T-helper 2 cell treated with Interferon-gamma antibody and Interleukin-4, amounts not matched to agents 100 ng/mL and 5 ng/mL, for 36 hours (primary cell): Measurements from ENCODE around the gene MIF4GD. TPM values are rescaled to one million over a fixed set of nuclear protein-coding genes. Genes with fewer than 3 reads are reported as not detected.
"Not testable (repeated sequence)": the region's sequence is repeated elsewhere in the genome, so short reads cannot be mapped to it uniquely, and the experiment has no call there.

ENCODE experiments used
- intact Hi-C: fragments of 100-400 bp; cut with micrococcal nuclease; formaldehyde crosslinking; loops from one replicate; pipeline ENCODE4 v1.15.1; 2023
- total RNA-seq: library from RNA; stranded (reverse); gene quantifications from 2 replicates; pipeline ENCODE4 v1.2.3, GENCODE V29; 2022

The MIF4GD gene
- total RNA-seq, 1 donor from 2014 or later = 43.0 TPM

DNA sequence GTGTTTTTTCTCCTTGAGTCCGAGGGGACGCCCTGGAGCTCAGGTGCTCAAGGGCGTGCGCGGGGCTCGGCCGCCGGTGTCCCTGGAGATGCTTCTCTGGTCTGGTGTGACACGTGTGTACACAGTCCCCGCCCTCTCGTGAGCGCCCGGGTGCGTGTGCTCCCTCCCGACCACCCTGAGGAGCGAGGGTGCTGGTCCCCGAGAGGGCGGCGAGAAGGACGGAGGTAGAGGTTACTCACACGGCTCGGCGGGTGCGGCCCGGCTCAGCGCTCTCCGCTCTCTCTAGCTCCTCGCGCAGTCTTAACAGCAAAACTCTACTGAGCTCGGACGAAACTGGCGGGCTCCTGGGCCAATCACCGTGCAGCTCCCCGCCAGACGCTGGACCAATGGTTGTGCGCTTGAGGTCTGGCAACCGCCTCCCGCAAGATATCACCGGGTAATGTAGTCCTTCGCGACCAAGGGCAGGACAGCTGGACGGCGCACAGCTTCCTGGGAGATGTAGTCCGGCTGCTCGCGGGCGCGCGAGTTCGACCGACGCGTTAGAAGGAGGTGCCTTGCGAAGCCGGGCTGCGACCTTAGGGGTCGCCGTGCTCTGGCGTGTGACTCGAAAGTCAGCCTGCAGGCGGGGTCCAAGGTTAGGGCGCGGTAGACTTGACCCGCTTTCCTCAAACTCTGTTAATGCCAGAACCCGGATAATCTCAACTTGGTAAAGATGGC lies 18.2 kb upstream of the MIF4GD start, which contains the start of gene SLC25A19:
Gene SLC25A19 (minus strand): TSS at position 319 of the 717 bp plus-strand sequence. CDS start 2,669 bp downstream, outside the sequence.
- intact Hi-C loops = loop anchor here (1.0 to 5.0 kb wide), 8 partner anchors 18 to 416 kb away; partner anchors contain the start of genes FDXR, GGA3, GRB2 and MIF4GD

- intact Hi-C loops = loop anchor here (1.0 to 5.0 kb wide), 8 partner anchors 17 to 416 kb away; partner anchors contain the start of genes FDXR, GGA3, GRB2 and MIF4GD
These were observed 17.7 kb upstream of the MIF4GD start for GRCh38 chr17:75288770-75289114.

DNA sequence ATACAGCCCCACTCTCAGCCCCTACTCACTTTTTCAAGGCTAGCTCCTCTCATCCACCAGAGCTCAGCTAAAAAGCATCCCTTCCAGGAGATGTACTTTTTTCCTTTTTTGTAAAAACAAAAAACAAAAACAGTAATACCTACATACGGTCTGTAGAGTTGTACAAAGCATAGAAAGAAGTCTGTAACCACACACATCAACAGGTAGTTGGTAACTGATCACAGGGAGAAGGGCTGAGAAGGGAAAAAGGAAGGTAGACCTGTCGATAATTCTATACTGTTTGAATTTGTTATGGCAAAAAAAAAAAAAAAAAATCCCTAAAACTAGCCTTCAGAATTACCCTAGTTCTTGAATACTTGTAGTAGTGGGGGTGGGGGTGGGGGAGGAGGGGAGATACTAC lies 17.3 kb upstream of the MIF4GD start:
- intact Hi-C loops = loop anchor here (2.0 to 5.0 kb wide), 3 partner anchors 124 to 416 kb away; partner anchors contain the start of genes FDXR, RECQL5 and SAP30BP

DNA sequence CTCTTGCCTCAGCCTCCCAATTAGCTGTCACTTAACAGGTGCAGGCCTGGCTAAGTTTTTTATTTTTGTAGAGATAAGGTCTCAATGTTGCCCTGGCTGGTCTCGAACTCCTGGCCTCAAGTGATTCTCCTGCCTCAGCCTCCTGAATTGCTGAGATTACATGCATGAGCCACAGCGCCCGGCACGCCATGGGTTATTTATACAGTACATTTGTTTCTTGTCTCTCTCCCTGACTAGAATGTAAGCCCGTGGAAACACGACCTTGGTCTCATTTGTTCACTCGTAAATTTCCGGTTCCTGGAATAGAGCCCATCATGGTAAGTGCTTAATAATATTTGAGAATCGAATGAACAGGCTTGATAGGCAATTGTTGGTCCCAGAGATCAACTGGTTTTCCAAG lies 16.2 kb upstream of the MIF4GD start:
- intact Hi-C loops = loop anchor here (5.0 kb wide), 1 partner anchor 380 kb away; the partner anchor contains the start of genes RECQL5 and SAP30BP

- intact Hi-C loops = loop anchor here (5.0 kb wide), 1 partner anchor 382 kb away; the partner anchor contains the start of genes RECQL5 and SAP30BP
These were observed 14.1 kb upstream of the MIF4GD start for GRCh38 chr17:75285123-75285522.

DNA sequence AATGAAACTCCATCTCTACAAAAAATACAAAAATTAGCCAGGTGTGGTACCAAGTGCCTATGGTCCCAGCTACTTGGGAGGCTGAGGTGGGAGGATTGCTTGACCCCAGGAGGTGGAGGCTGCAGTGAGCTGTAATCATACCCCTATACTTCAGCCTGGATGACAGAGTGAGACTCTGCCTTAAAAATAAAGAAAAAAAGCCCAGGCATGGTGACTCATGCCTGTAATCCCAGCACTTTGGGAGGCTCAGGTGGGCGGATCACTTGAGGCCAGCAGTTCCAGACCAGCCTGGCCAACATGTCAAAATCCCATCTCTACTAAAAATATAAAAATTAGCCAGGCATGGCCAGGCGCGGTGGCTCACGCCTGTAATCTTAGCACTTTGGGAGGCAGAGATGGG lies 9.2 kb upstream of the MIF4GD start:
- intact Hi-C loops = not testable (repeated sequence)

GRCh38 chr17:75277664-75278071 lies 6.6 kb upstream of the MIF4GD start:
- intact Hi-C loops = no loop called here

GRCh38 chr17:75273977-75274708 lies 3.1 kb upstream of the MIF4GD start:
- intact Hi-C loops = loop anchor here (5.0 kb wide), 1 partner anchor 92 kb away; the partner anchor contains the start of gene SUMO2

DNA sequence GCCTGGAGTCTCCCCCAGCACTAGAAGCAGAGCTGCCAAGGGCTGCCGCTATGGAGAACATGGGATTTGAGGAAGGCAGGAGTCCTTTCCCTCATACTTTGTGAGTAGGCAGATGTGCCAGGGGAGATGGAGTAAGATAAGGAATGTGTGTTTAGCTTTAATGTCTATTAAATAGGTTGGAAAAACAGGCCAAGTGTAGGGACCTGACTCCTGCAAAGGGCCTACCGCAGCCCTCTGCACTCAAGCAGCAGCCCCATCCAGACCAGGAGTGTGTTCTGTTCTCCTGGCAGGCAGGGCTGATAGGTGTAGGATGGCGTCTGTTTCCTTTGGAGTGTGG lies 1.8 kb upstream of the MIF4GD start:
- intact Hi-C loops = loop anchor here (5.0 kb wide), 1 partner anchor 91 kb away; the partner anchor contains the start of gene SUMO2

DNA sequence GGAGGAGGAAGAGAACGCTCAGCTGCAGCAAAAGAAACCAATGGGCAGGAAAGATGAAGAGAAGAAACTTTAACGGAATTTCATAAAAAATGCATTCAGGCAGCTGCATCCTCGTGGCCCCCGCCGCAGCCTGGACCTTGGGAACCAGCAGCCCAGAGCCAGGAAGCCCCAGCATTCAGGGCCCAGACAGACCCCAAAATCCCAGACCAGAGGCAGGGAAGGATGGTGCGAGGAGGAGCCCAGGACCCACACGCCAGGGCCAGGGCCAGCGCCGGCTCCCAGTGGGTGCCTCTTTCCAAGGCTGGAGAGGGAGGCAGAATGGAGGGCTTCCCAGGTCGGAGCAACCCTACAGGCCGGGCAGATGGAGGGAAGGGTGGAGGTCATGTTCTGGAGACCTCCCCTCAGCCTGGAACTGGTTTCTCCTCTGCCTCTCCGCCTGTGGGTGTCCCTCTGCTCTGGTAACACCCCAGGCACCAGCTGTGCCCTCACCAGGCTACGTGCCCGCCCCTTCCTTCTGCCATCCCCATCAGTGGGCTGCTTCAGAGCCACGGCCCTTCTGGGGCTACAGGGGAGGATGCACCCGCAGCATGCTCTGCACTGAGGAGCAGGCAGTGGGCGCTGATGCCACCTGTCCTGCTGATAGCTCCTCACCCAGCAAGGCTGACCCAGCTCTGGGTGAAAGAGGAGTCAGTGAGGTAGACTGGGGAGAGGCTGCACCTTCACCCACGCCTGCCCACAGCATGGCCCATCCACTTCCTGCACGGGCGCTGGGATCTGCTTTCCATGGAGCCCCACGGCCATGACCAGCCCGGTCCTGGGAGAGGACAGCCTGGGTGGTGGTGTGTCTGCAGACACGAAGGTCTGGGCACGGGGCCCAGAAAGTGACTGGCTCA lies 1.2 kb upstream of the MIF4GD start:
- intact Hi-C loops = loop anchor here (1.0 to 5.0 kb wide), 3 partner anchors 11 to 90 kb away; partner anchors contain the start of genes GGA3, MRPS7, SLC25A19 and SUMO2

DNA sequence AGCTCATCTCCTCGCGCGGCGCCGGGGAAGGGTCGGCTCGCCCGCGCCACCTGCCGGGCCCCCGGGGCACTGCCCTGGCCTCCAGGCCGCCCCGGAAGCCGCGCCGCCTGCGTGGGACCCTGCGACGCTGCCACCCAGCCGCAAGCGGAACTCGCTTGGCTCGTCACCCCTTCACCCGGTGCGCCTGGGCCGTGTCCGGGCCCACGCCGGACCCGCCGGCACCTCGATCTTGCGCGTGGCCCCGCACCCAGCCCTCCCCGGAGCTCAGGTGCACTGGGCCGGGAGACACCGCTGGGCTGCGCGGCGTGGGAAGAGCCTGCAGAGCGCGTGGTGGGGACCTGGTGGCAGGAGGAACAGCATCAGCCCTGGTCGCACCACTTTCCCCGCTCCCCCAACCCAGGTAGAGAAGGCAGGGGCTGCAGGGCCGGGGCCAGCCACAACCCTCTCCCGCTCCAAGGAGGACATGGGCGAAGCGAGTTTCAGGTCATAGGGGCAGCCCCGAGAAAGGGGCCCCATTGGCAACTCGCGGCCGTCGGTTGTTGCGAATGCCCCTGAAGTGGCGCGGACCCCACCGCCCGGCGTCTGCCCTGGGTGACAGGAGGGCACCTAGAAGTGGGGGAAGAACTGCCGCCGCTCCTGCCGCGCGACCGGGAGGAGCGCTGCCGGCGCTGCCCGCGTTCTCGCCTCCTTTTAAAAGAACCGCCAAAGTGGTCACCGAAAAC lies 363 bp upstream of the MIF4GD start:
- intact Hi-C loops = loop anchor here (1.0 to 5.0 kb wide), 3 partner anchors 10 to 89 kb away; partner anchors contain the start of genes GGA3, MRPS7, SLC25A19 and SUMO2

- intact Hi-C loops = loop anchor here (5.0 kb wide), 1 partner anchor 88 kb away; the partner anchor contains the start of gene SUMO2
These were observed 639 bp downstream of the MIF4GD start for GRCh38 chr17:75270218-75270965.

- intact Hi-C loops = loop anchor here (5.0 to 10.0 kb wide), 2 partner anchors 88 to 315 kb away; partner anchors contain the start of genes MYO15B and SUMO2
These were observed 1.2 kb downstream of the MIF4GD start for GRCh38 chr17:75269844-75270217.

DNA sequence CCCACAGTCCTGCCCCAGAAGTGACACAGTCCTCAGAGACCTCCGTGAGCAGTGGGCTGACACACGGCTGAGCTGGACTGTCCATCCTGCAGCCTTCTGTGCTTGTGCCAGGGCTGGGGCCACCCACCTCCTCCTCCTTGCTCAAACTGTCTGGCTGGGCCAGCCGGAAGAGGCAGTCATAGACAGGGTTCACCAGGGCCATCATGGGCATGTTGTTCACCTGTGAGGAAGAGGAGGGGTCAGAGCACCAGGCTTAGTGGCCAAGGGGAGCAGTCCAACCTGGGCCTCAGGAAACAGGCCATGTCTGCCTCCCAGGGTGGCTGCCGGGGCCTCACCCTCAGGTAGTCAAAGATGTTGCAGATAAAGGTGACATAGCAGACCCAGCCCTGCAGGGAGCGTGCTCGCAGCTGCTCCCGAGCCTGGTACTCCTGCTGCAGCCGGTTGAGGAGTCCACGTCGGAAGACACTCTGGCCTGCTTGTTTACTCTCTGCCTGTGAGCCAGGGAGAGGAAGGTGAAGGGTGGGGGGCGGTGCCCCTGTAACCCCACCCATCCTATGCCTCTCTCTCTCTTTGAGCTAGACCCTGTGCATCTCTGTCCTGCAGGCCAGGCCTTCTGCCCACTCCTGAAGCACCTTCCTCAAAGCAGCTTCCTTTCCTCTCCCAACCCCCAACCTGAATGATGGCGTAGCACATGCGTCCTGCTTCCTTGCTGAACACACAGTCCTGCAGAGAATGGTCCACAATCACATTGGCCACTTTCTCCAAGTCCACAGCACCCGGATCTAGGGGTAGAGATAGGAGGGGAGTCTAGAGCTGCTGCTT lies 3.4 kb downstream of the MIF4GD start:
- intact Hi-C loops = loop anchor here (10.0 kb wide), 1 partner anchor 317 kb away; the partner anchor contains the start of gene MYO15B

- intact Hi-C loops = loop anchor here (10.0 kb wide), 1 partner anchor 318 kb away; the partner anchor contains the start of gene MYO15B
These were observed 3.9 kb downstream of the MIF4GD start for GRCh38 chr17:75267153-75267410.

GRCh38 chr17:75266316-75267152 lies 4.5 kb downstream of the MIF4GD start:
- intact Hi-C loops = loop anchor here (10.0 kb wide), 1 partner anchor 318 kb away; the partner anchor contains the start of gene MYO15B

- intact Hi-C loops = loop anchor here (10.0 kb wide), 1 partner anchor 319 kb away; the partner anchor contains the start of gene MYO15B
These were observed 5.3 kb downstream of the MIF4GD start for GRCh38 chr17:75265614-75266315.
